H1 (cell line): Measurements from ENCODE around the gene ZBTB38. TPM values are rescaled to one million over a fixed set of nuclear protein-coding genes. Genes with fewer than 3 reads are reported as not detected.

ENCODE experiments used
- CTCF ChIA-PET: fragments of 300-600 bp; sonication (Branson Sonifier 250); formaldehyde crosslinking; loops from one replicate; lab custom pipeline; 2021; ENCODE audit not compliant: partially characterized antibody; lab: Charles Lee
- POLR2A ChIA-PET: fragments of 300-600 bp; sonication (Branson Sonifier 250); formaldehyde crosslinking; loops from one replicate; lab custom pipeline; 2021; ENCODE audit warnings: inconsistent platforms; ENCODE audit not compliant: partially characterized antibody; lab: Charles Lee
- DNase-seq, 2 experiments: peaks; one replicate each; pipeline versions ENCODE4 v3.0.0 to v3.0.0-alpha.2; 2010 to 2022; ENCODE audit warnings: low spot score in 2 of 2, low read depth in 1 of 2, mixed read lengths in 1 of 2
- FAIRE-seq: peaks from 2 replicates; lab custom pipeline; 2011; peaks lifted over from hg19 to GRCh38; lab: Jason Lieb, UNC
- H2AFZ ChIP-seq: 2 replicates; pipeline ENCODE4 v1.8.1; 2012; ENCODE audit warnings: low read length, inconsistent platforms
- H2AK5ac ChIP-seq: 2 replicates; pipeline ENCODE4 v1.6.1; 2013; ENCODE audit warnings: low read depth, low read length
- H2BK120ac ChIP-seq: replicated peaks from 2 replicates; pipeline ENCODE3; 2013; ENCODE audit warnings: low read depth, low read length, inconsistent platforms
- H2BK12ac ChIP-seq: 2 replicates; pipeline ENCODE4 v1.6.1; 2013; ENCODE audit warnings: low read depth, low read length
- H2BK15ac ChIP-seq: 2 replicates; pipeline ENCODE4 v1.6.1; 2013; ENCODE audit warnings: low read length
- H2BK20ac ChIP-seq: 2 replicates; pipeline ENCODE4 v1.6.1; 2013; ENCODE audit warnings: low read length
- H2BK5ac ChIP-seq: 2 replicates; pipeline ENCODE4 v1.6.1; 2013; ENCODE audit warnings: low read depth, low read length
- H3K14ac ChIP-seq: 2 replicates; pipeline ENCODE4 v1.6.1; 2013; ENCODE audit warnings: inconsistent platforms; ENCODE audit not compliant: insufficient read length
- H3K18ac ChIP-seq: 2 replicates; pipeline ENCODE4 v1.6.1; 2013; ENCODE audit warnings: low read length; ENCODE audit errors: extremely low read depth
- H3K23ac ChIP-seq: 2 replicates; pipeline ENCODE4 v1.6.1; 2013; ENCODE audit warnings: inconsistent platforms; ENCODE audit not compliant: insufficient read length
- H3K23me2 ChIP-seq: 2 replicates; pipeline ENCODE4 v1.6.1; 2013; ENCODE audit warnings: low read depth, low read length
- H3K27ac ChIP-seq: 2 replicates; pipeline ENCODE4 v1.6.1; 2011; ENCODE audit warnings: low read depth, low read length, inconsistent platforms
- H3K27me3 ChIP-seq, 4 experiments: replicated peaks in 1 of 4; 1 replicate in 1 of 4; 2 replicates in 3 of 4; pipeline versions ENCODE4 v1.6.1 to v1.8.1; 2011 to 2013; ENCODE audit warnings: low read length in 3 of 4, mild to moderate bottlenecking in 3 of 4, inconsistent platforms in 2 of 4, mixed read lengths in 2 of 4, moderate library complexity in 1 of 4; ENCODE audit not compliant: control insufficient read depth in 3 of 4, insufficient read depth in 3 of 4; ENCODE audit errors: extremely low read depth in 1 of 4
- H3K36me3 ChIP-seq, 4 experiments: 2 replicates each; pipeline versions ENCODE4 v1.6.1 to v1.8.1; 2011 to 2013; ENCODE audit warnings: mild to moderate bottlenecking in 4 of 4, low read length in 3 of 4, moderate library complexity in 2 of 4, control low read depth in 1 of 4, inconsistent platforms in 1 of 4; ENCODE audit not compliant: insufficient read depth in 4 of 4, control insufficient read depth in 2 of 4
- H3K4ac ChIP-seq: replicated peaks from 2 replicates; pipeline ENCODE3; 2013; ENCODE audit warnings: low read length, low read depth, mixed read lengths, inconsistent platforms; ENCODE audit not compliant: insufficient read length
- H3K4me1 ChIP-seq, 4 experiments: replicated peaks in 1 of 4; 1 replicate in 1 of 4; 2 replicates in 3 of 4; pipeline versions ENCODE4 v1.6.1 to v1.8.1; 2011 to 2013; ENCODE audit warnings: low read length in 3 of 4, inconsistent platforms in 2 of 4, mixed read lengths in 1 of 4; ENCODE audit not compliant: insufficient read depth in 4 of 4, control insufficient read depth in 3 of 4
- H3K4me2 ChIP-seq, 2 experiments: 2 replicates each; pipeline versions ENCODE4 v1.6.1 to v1.8.1; 2011 to 2013; ENCODE audit warnings: low read depth in 2 of 2, low read length in 2 of 2, control low read depth in 1 of 2, inconsistent platforms in 1 of 2, mild to moderate bottlenecking in 1 of 2; ENCODE audit not compliant: insufficient read depth in 1 of 2
- H3K4me3 ChIP-seq, 4 experiments: fragments of 200-600, 300-600 bp in 1 of 4; sonication (generic), shearing (Covaris generic), sonication (Bioruptor Twin) in 1 of 4; 2 replicates each; pipeline versions ENCODE4 v1.5.1 to v1.8.1; 2011 to 2016; ENCODE audit warnings: low read length in 4 of 4, low read depth in 3 of 4, control low read depth in 2 of 4, inconsistent platforms in 2 of 4, mild to moderate bottlenecking in 2 of 4, mixed read lengths in 1 of 4, moderate library complexity in 1 of 4; ENCODE audit not compliant: insufficient read depth in 2 of 4; ENCODE audit errors: extremely low read depth in 1 of 4
- H3K56ac ChIP-seq: replicated peaks from 2 replicates; pipeline ENCODE3; 2013; ENCODE audit warnings: low read depth, mild to moderate bottlenecking, mixed read lengths, low read length, inconsistent platforms; ENCODE audit not compliant: insufficient read length
- H3K79me1 ChIP-seq: 2 replicates; pipeline ENCODE4 v1.6.1; 2013; ENCODE audit warnings: low read depth, low read length, control low read depth
- H3K79me2 ChIP-seq, 2 experiments: 2 replicates each; pipeline versions ENCODE4 v1.6.1 to v1.8.1; 2012 to 2013; ENCODE audit warnings: low read length in 2 of 2, mild to moderate bottlenecking in 2 of 2, inconsistent platforms in 1 of 2; ENCODE audit not compliant: insufficient read depth in 2 of 2, control insufficient read depth in 1 of 2
- H3K9ac ChIP-seq, 4 experiments: replicated peaks in 1 of 4; 1 replicate in 1 of 4; 2 replicates in 3 of 4; pipeline versions ENCODE4 v1.6.1 to v1.8.1; 2011 to 2013; ENCODE audit warnings: low read depth in 3 of 4, low read length in 3 of 4, control low read depth in 2 of 4, mild to moderate bottlenecking in 2 of 4, moderate library complexity in 2 of 4, inconsistent platforms in 1 of 4; ENCODE audit errors: extremely low read depth in 1 of 4
- H3K9me3 ChIP-seq, 2 experiments: 2 replicates each; pipeline versions ENCODE4 v1.6.1 to v1.8.1; 2012 to 2013; ENCODE audit warnings: mild to moderate bottlenecking in 2 of 2, moderate library complexity in 2 of 2, control low read depth in 1 of 2, inconsistent platforms in 1 of 2, low read depth in 1 of 2, low read length in 1 of 2, mixed read lengths in 1 of 2; ENCODE audit not compliant: insufficient read depth in 2 of 2
- H4K20me1 ChIP-seq, 2 experiments: replicated peaks in 1 of 2; 2 replicates each; pipeline versions ENCODE3 to v1.8.1; 2011 to 2013; ENCODE audit warnings: inconsistent platforms in 2 of 2, low read length in 2 of 2, mild to moderate bottlenecking in 1 of 2; ENCODE audit not compliant: insufficient read depth in 2 of 2, control insufficient read depth in 1 of 2
- H4K5ac ChIP-seq: 2 replicates; pipeline ENCODE4 v1.6.1; 2013; ENCODE audit warnings: low read length, low read depth, mixed read lengths, inconsistent platforms; ENCODE audit not compliant: insufficient read length
- H4K8ac ChIP-seq: 2 replicates; pipeline ENCODE4 v1.8.0; 2013; ENCODE audit warnings: mild to moderate bottlenecking, moderate library complexity, low read length, inconsistent platforms; ENCODE audit not compliant: insufficient read depth; ENCODE audit errors: extremely low read depth
- H4K91ac ChIP-seq: replicated peaks from 2 replicates; pipeline ENCODE3; 2013; ENCODE audit warnings: low read length, mixed read lengths, inconsistent platforms; ENCODE audit not compliant: insufficient read length
- CBX5 ChIP-seq: fragments of 300-800, 300-1000 bp; sonication (generic); IDR thresholded peaks from 2 replicates; pipeline ENCODE4 v1.7.1; 2016; ENCODE audit warnings: antibody characterized with exemption, low read length, low read depth
- CBX8 ChIP-seq: fragments of 300-800, 300-1000 bp; sonication (generic); IDR thresholded peaks from 2 replicates; pipeline ENCODE4 v1.7.1; 2016; ENCODE audit warnings: low read depth, low read length, borderline replicate concordance
- CHD2 ChIP-seq: IDR thresholded peaks from 2 replicates; pipeline ENCODE4 v1.6.1; 2012; ENCODE audit warnings: low read length, improper control_type of control experiment
- CREB1 ChIP-seq: IDR thresholded peaks from 2 replicates; pipeline ENCODE4 v1.6.1; 2012; ENCODE audit warnings: inconsistent platforms
- EP300 ChIP-seq, 2 experiments: IDR thresholded peaks; 1 replicate in 1 of 2; 2 replicates in 1 of 2; pipeline ENCODE4 v1.6.1; 2011 to 2012; ENCODE audit warnings: low read depth in 2 of 2, low read length in 2 of 2, mild to moderate bottlenecking in 2 of 2, borderline replicate concordance in 1 of 2, inconsistent platforms in 1 of 2, moderate library complexity in 1 of 2
- RFX5 ChIP-seq: IDR thresholded peaks from 2 replicates; pipeline ENCODE4 v1.6.1; 2011; ENCODE audit warnings: low read depth, low read length, improper control_type of control experiment, borderline replicate concordance
- SIX5 ChIP-seq: IDR thresholded peaks from 2 replicates; pipeline ENCODE4 v1.6.1; 2011; ENCODE audit warnings: mild to moderate bottlenecking, low read depth, low read length
- WGBS, 2 experiments: shearing (Covaris generic) in 1 of 2; methylation state at CpG; one replicate each; pipeline versions ENCODE4 v1.1.6 to v1.1.7; 2013 to 2015; ENCODE audit warnings: low lambda C conversion rate in 2 of 2, mixed read lengths in 2 of 2, inconsistent platforms in 1 of 2, low coverage in 1 of 2, missing lambda C conversion rate in 1 of 2; ENCODE audit not compliant: insufficient replicate concordance in 2 of 2, insufficient coverage in 1 of 2, insufficient read length in 1 of 2; ENCODE audit errors: extremely low coverage in 1 of 2, missing lambda C conversion rate in 1 of 2; 5-methylcytosine and 5-hydroxymethylcytosine counted together
- polyA plus RNA-seq, 7 experiments: library from polyadenylated mRNA; depleted of rRNA in 3 of 7; stranded (reverse) in 5 of 7; unstranded in 2 of 7; fragments of >200 nt in 5 of 7; fragments of 200-250 nt in 2 of 7; gene quantifications; 1 replicate in 5 of 7; 2 replicates in 1 of 7; 4 replicates in 1 of 7; pipeline versions ENCODE4 v1.2.1 to v1.2.3, GENCODE V29; 2011 to 2013; ENCODE audit warnings: missing spikeins in 2 of 7, mixed read lengths in 2 of 7
- total RNA-seq: library from RNA; stranded (reverse); fragmentation: NEBNext Ultra II Directional; extraction: Animal tissue kit (Norgen Biotek cat#: 25700); gene quantifications from 2 replicates; pipeline ENCODE4 v1.2.1, GENCODE V29; 2021

Gene ZBTB38
- total and polyA plus RNA-seq, 2 of the 8 experiments (the other 6 are each of a cell fraction or from before 2014, with no cell fraction given), result 4.4 to 10.5 TPM

DNA sequence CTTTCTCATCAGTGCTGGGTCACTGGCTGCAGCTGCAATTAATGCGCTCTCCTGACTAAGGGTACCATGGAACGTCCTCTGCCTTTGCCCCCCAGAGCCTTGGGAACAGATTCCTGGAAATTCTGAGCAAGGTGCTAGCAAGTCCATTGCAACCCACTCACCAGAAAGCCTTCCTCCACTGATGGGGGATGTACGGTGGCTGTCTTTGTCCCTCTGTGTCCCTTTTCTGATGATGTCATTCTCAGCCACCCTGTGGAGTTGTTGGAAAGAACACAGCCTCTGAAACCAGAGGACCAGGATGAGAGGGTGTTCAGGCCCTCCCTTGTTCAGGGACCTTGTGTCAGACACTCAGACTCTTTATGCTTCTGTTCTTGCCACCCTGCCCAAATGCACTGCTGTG, 38.1 kb upstream of the ZBTB38 start:
- TF ChIP-seq EP300 (IDR thresholded peaks at IDR 0.05; ENCODE audit: borderline replicate concordance in 1 of 2, low read depth in 2 of 2, low read length in 2 of 2), result no peak
- no peak for TF ChIP-seq CBX8
- no peak for TF ChIP-seq SIX5
- TF ChIP-seq RFX5, result no peak
- TF ChIP-seq CHD2, result no peak
- TF ChIP-seq CBX5, result no peak
- no peak; the same call in 1 of the 2 replicates for TF ChIP-seq CREB1
- TF ChIP-seq, all 59 proteins: peak for 0
- ChIA-PET CTCF (interaction anchor here (0.9 to 1.6 kb wide), 3 partner anchors 18 to 112 kb away, joined by 3 to 4 read pairs (median 3); no protein-coding TSS in a partner anchor), POLR2A (no interaction called here)
- Histone ChIP-seq H2BK5ac (no peak overlapping the region), H2AFZ (no peak overlapping the region), H3K79me1 (no peaks in the 10 kb centered on the region), H3K14ac (no peak overlapping the region), H3K4me3 (no peak overlapping the region), H3K4me1 (peaks cover 0 to 9% (median 3%) of the 10 kb centered on the region in 4 experiments; a peak in 3 of 7 replicates), H4K91ac (no peak overlapping the region), H4K20me1 (no peaks in the 10 kb centered on the region), H3K23ac (no peak overlapping the region), H3K18ac (no peak overlapping the region), H3K9ac (no peak overlapping the region), H2BK20ac (no peak overlapping the region), H3K36me3 (no peaks in the 10 kb centered on the region), H2BK120ac (no peak overlapping the region), H3K9me3 (no peaks in the 10 kb centered on the region), H3K27ac (no peak overlapping the region), H2AK5ac (no peak overlapping the region), H3K56ac (no peak overlapping the region), H4K5ac (no peak overlapping the region), H4K8ac (no peak overlapping the region; the same call in 1 of the 2 replicates), H3K79me2 (no peaks in the 10 kb centered on the region), H3K4ac (no peak overlapping the region), H3K27me3 (no peaks in the 10 kb centered on the region), H3K4me2 (no peak overlapping the region), H2BK12ac (no peak overlapping the region), H2BK15ac (no peak overlapping the region), H3K23me2 (no peaks in the 10 kb centered on the region)
- FAIRE-seq (no peak), DNase-seq (no peak)
- WGBS, 2 experiments, result 93% methylated on average over 3 of the region's 3 CpGs; no CpG with 5 or more reads in 1 of the 2 experiments
